Activated CD8-positive, alpha-beta T cell treated with anti-CD3 and anti-CD28 coated beads for 36 hours (primary cell): ENCODE measurements around the gene NAE1. TPM values are rescaled to one million over a fixed set of nuclear protein-coding genes. Genes with fewer than 3 reads are reported as not detected.

Experiments used
- ATAC-seq: fragments of 200-7000 bp; cut with Tn5 transposase; one replicate; pipeline ENCODE4 v1.10.0; 2021; ENCODE audit warnings: mild to moderate bottlenecking, moderate library complexity
- CTCF ChIA-PET: fragments of 350-600 bp; sonication (Branson Sonifier 250); formaldehyde crosslinking; loops from one replicate; lab custom pipeline; 2021; ENCODE audit warnings: antibody characterized with exemption; lab: Charles Lee
- POLR2A ChIA-PET: fragments of 350-600 bp; sonication (Branson Sonifier 250); formaldehyde crosslinking; loops from one replicate; lab custom pipeline; 2021; ENCODE audit warnings: antibody characterized with exemption; lab: Charles Lee
- DNase-seq: peaks from one replicate; pipeline ENCODE4 v3.0.0-alpha.2; 2020
- H3K27ac Mint-ChIP-seq: one replicate; pipeline ENCODE4 v1.8.0; 2021; ENCODE audit warnings: mild to moderate bottlenecking, mixed read lengths
- H3K27me3 Mint-ChIP-seq: one replicate; pipeline ENCODE4 v1.8.0; 2021; ENCODE audit warnings: mixed read lengths
- H3K36me3 Mint-ChIP-seq: one replicate; pipeline ENCODE4 v1.8.0; 2021; ENCODE audit warnings: low read depth, mixed read lengths
- H3K4me1 Mint-ChIP-seq: one replicate; pipeline ENCODE4 v1.8.0; 2021; ENCODE audit warnings: low read depth, mixed read lengths
- H3K4me3 Mint-ChIP-seq: one replicate; pipeline ENCODE4 v1.8.0; 2021; ENCODE audit warnings: mild to moderate bottlenecking, moderate library complexity, mixed read lengths
- H3K9me3 Mint-ChIP-seq: one replicate; pipeline ENCODE4 v1.8.0; 2021; ENCODE audit warnings: mixed read lengths
- intact Hi-C: fragments of 100-400 bp; cut with micrococcal nuclease; formaldehyde crosslinking; loops from one replicate; pipeline ENCODE4 v1.10.0; 2022
- total RNA-seq, 2 experiments: library from RNA; stranded (reverse); gene quantifications; one replicate each; pipeline ENCODE4 v1.2.3, GENCODE V29; 2021
- TF ChIP-seq, protein P1 (sequence below): fragments of 200-600 bp; IDR thresholded peaks from one replicate; pipeline ENCODE4 v1.8.0; 2022; ENCODE audit warnings: antibody characterized with exemption, mild to moderate bottlenecking

The NAE1 gene
- total RNA-seq, 2 experiments from 2014 or later: 115 to 123 TPM

DNA sequence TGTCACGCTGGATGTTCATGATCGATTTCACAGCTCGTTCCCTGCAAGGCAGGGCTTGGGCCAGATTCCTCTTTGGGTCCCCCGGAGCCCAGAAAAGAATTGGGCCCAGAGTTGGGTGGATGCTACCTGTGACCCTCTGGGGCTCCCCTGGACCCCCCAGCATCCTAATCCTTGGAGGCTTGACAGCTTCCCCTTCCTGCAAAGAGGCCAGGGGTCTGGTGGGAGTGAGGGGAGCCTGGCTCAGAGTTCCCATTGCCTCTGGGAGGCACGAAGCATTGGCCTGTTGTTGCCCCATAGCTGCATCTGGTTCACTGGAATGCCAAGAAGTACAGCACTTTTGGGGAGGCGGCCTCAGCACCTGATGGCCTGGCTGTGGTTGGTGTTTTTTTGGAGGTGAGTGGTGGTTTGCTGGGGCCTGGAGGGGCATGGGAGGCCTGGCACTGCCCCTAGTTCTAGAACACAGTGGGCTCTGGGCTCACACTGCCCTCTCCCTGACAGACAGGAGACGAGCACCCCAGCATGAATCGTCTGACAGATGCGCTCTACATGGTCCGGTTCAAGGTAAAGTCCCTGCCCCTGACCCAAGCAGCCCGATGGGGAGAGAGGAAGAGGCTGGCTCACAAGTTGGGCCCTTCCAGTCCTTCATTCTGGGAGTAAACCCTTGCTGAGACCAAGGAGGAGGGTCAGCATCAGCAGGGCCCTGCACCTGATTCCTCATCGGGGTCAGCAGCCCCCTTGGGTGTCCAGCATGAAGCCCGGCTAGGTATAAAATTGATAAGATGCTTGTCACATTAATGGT is 20.6 kb upstream of the NAE1 start:
- POLR2A ChIA-PET: no interaction called here
- DNase-seq: no peak
- TF ChIP-seq, protein P1, sequence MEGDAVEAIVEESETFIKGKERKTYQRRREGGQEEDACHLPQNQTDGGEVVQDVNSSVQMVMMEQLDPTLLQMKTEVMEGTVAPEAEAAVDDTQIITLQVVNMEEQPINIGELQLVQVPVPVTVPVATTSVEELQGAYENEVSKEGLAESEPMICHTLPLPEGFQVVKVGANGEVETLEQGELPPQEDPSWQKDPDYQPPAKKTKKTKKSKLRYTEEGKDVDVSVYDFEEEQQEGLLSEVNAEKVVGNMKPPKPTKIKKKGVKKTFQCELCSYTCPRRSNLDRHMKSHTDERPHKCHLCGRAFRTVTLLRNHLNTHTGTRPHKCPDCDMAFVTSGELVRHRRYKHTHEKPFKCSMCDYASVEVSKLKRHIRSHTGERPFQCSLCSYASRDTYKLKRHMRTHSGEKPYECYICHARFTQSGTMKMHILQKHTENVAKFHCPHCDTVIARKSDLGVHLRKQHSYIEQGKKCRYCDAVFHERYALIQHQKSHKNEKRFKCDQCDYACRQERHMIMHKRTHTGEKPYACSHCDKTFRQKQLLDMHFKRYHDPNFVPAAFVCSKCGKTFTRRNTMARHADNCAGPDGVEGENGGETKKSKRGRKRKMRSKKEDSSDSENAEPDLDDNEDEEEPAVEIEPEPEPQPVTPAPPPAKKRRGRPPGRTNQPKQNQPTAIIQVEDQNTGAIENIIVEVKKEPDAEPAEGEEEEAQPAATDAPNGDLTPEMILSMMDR: no peak
- Mint-ChIP-seq H3K9me3 (no peaks in the 10 kb centered on the region), H3K36me3 (no peaks in the 10 kb centered on the region), H3K27me3 (peaks cover 4% of the 10 kb centered on the region), H3K4me1 (peaks cover 10% of the 10 kb centered on the region), H3K27ac (no peak overlapping the region), H3K4me3 (no peak overlapping the region)
- no peak for ATAC-seq
- CTCF ChIA-PET: interaction anchor here (1.4 to 8.4 kb wide), 2 partner anchors 17 to 21 kb away, joined by 10 to 48 read pairs; partner anchors contain the start of gene NAE1
- intact Hi-C loops: no loop called here

GRCh38 chr16:66850115-66850815 is 19.5 kb upstream of the NAE1 start:
- Mint-ChIP-seq H3K27ac (no peak overlapping the region), H3K36me3 (no peaks in the 10 kb centered on the region), H3K9me3 (no peaks in the 10 kb centered on the region), H3K27me3 (peaks cover 15% of the 10 kb centered on the region), H3K4me1 (peaks cover 10% of the 10 kb centered on the region), H3K4me3 (no peak overlapping the region)
- TF ChIP-seq, protein P1: no peak
- CTCF ChIA-PET: interaction anchor here (0.6 to 9.2 kb wide), 6 partner anchors 17 to 78 kb away, joined by 3 to 71 read pairs (median 26); partner anchors contain the start of gene NAE1
- intact Hi-C loops: no loop called here
- ATAC-seq (no peak), DNase-seq (no peak)
- POLR2A ChIA-PET: interaction anchor here (1.4 kb wide), 1 partner anchor 83 kb away, joined by 3 read pairs; no protein-coding TSS in a partner anchor

- no peaks in the 10 kb centered on the region for H3K9me3 Mint-ChIP-seq
- intact Hi-C loops: no loop called here
- TF ChIP-seq, protein P1: no peak
- ChIA-PET CTCF (interaction anchor here (0.7 to 9.2 kb wide), 4 partner anchors 16 to 199 kb away, joined by 3 to 71 read pairs (median 22); partner anchors contain the start of gene NAE1), POLR2A (interaction anchor here (1.4 kb wide), 1 partner anchor 84 kb away, joined by 3 read pairs; no protein-coding TSS in a partner anchor)
- peaks cover 20% of the 10 kb centered on the region for H3K27me3 Mint-ChIP-seq
- H3K27ac Mint-ChIP-seq: no peak overlapping the region
- no peak for DNase-seq
- no peak for ATAC-seq
- H3K36me3 Mint-ChIP-seq: no peaks in the 10 kb centered on the region
- peaks cover 10% of the 10 kb centered on the region for H3K4me1 Mint-ChIP-seq
- no peak overlapping the region for H3K4me3 Mint-ChIP-seq
Measured at GRCh38 chr16:66849549-66849948, 18.8 kb upstream of the NAE1 start.

DNA sequence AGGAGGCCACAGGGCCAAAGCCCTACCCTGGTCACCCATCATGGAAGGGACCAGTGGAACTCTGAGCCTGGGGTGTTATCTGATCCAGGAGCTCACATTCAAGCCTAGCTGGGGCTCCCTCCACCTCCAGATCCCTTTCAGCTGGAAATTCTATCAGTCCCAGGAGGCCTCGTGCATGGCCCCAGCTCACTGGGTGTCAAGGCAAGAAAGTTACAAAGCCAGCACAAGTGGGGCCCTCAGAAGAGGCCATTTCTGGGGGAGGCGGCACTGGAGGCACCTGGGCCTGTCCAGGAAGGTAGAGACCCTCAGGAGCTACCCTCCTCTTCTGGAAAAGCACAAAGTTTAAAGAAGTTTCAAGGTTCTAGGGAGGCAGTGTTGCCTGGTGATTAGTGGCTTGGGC is 18.2 kb upstream of the NAE1 start:
- Mint-ChIP-seq H3K9me3 (no peaks in the 10 kb centered on the region), H3K4me1 (peaks cover 10% of the 10 kb centered on the region), H3K27ac (no peak overlapping the region), H3K27me3 (peaks cover 20% of the 10 kb centered on the region), H3K36me3 (no peaks in the 10 kb centered on the region), H3K4me3 (no peak overlapping the region)
- ATAC-seq (no peak), DNase-seq (no peak)
- TF ChIP-seq, protein P1: no peak
- ChIA-PET CTCF (interaction anchor here (1.4 to 9.2 kb wide), 3 partner anchors 19 to 198 kb away, joined by 4 to 71 read pairs (median 41); partner anchors contain the start of gene NAE1), POLR2A (interaction anchor here (1.4 kb wide), 1 partner anchor 84 kb away, joined by 3 read pairs; no protein-coding TSS in a partner anchor)
- intact Hi-C loops: no loop called here
